AG08396 (cell line): ENCODE measurements around the gene TJAP1.
"Not testable (repeated sequence)": the region's sequence is repeated elsewhere in the genome, so short reads cannot be mapped to it uniquely, and the experiment has no call there.

Experiments used
- DNase-seq: peaks from one replicate; pipeline ENCODE4 v3.0.0; 2012; ENCODE audit warnings: low spot score, mixed read lengths

The TJAP1 gene

GRCh38 chr6:43539409-43539808 is 62.0 kb downstream of the TJAP1 start:
- DNase-seq, result not testable (repeated sequence)

GRCh38 chr6:43540507-43540906 is 63.1 kb downstream of the TJAP1 start:
- no peak for DNase-seq

GRCh38 chr6:43541774-43542471 is 64.6 kb downstream of the TJAP1 start:
- DNase-seq, result no peak

GRCh38 chr6:43544461-43544860 is 67.1 kb downstream of the TJAP1 start:
- DNase-seq, result no peak

GRCh38 chr6:43547222-43547621 is 69.9 kb downstream of the TJAP1 start:
- DNase-seq, result no peak
